ENCODE measurements around the gene NACC2. TPM values are rescaled to one million over a fixed set of nuclear protein-coding genes. Genes with fewer than 3 reads are reported as not detected.

NACC2 gene
- total and polyA plus RNA-seq, 9 of the 15 experiments (the other 6 are each of a cell fraction or from before 2014, with no cell fraction given) = 0.70 to 25.1 (median 5.6) TPM

DNA sequence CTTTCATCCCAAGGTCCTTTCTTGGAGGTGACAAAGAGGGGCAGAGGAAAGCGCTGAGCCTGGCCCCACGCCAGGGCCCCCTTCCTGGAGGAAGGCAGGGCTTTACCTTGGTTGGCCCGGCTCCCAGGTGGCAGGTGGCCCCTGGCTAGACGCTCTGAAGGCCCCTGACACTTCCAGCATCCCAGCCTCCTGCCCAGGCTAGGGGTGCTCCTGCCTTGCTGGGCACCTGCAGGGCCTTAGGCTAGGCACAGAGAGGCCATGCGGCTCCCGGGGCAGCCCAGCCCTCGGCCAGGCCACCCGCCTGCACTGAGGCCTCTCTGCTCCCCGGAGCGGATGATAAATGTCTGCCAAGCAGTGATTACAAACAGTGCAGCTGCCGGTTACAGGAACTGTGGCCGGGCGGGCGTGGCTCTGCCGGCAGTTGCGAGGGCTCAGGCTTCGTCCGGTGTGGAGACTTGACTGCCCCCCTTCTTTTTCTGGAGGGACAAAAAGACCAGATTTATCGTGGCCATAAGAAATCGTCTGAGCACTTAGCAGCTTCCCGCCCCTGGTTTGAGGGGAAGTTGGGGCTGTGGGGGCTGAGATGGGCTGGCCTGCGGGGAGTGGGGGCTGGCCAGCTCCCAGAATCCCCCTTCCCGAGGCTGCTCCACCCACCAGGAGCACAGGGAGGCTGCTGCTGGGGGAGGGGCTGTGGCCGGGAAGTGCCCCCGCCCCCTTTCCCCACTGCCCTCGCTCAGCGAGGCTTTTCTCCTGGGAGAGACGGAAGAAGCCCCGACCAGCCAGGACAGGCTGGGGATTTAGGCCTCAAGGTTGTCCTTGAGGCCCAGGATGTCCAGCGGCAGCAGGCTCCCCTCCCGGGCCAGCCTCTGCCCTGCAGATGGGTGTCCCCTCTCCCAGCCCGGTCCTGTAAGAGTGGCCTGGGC, 102.3 kb downstream of the NACC2 start (continued):
- TF ChIP-seq, protein P1, sequence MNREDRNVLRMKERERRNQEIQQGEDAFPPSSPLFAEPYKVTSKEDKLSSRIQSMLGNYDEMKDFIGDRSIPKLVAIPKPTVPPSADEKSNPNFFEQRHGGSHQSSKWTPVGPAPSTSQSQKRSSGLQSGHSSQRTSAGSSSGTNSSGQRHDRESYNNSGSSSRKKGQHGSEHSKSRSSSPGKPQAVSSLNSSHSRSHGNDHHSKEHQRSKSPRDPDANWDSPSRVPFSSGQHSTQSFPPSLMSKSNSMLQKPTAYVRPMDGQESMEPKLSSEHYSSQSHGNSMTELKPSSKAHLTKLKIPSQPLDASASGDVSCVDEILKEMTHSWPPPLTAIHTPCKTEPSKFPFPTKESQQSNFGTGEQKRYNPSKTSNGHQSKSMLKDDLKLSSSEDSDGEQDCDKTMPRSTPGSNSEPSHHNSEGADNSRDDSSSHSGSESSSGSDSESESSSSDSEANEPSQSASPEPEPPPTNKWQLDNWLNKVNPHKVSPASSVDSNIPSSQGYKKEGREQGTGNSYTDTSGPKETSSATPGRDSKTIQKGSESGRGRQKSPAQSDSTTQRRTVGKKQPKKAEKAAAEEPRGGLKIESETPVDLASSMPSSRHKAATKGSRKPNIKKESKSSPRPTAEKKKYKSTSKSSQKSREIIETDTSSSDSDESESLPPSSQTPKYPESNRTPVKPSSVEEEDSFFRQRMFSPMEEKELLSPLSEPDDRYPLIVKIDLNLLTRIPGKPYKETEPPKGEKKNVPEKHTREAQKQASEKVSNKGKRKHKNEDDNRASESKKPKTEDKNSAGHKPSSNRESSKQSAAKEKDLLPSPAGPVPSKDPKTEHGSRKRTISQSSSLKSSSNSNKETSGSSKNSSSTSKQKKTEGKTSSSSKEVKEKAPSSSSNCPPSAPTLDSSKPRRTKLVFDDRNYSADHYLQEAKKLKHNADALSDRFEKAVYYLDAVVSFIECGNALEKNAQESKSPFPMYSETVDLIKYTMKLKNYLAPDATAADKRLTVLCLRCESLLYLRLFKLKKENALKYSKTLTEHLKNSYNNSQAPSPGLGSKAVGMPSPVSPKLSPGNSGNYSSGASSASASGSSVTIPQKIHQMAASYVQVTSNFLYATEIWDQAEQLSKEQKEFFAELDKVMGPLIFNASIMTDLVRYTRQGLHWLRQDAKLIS (CRISPR knock-in tag; IDR thresholded peaks at IDR 0.05) = no peak; the same call in 1 of the 2 replicates
- 0 out of 2 replicates have a peak, but pooled peaks have one; percentile 26 for TF ChIP-seq JUND (IDR thresholded peaks at IDR 0.05; ENCODE audit: borderline replicate concordance, low read depth, low read length)
- peak; percentile 41; the same call in 1 of the 3 replicates for TF ChIP-seq JUND (tag; IDR thresholded peaks at IDR 0.05; ENCODE audit: borderline replicate concordance, low read depth, low read length)
- no peak for TF ChIP-seq ILK (tag; IDR thresholded peaks at IDR 0.05; ENCODE audit: borderline replicate concordance, low read depth)
- no peak for TF ChIP-seq SRF (CRISPR knock-in tag; IDR thresholded peaks at IDR 0.05)
- no peak for TF ChIP-seq NCOA4 (IDR thresholded peaks at IDR 0.05; ENCODE audit: partially characterized antibody)
- TF ChIP-seq DMBX1 (CRISPR knock-in tag; IDR thresholded peaks at IDR 0.05; ENCODE audit: borderline replicate concordance) = peak; percentile 53; the same call in 1 of the 2 replicates
- TF ChIP-seq STAT6 (CRISPR knock-in tag; IDR thresholded peaks at IDR 0.05) = no peak
- TF ChIP-seq, protein P2, sequence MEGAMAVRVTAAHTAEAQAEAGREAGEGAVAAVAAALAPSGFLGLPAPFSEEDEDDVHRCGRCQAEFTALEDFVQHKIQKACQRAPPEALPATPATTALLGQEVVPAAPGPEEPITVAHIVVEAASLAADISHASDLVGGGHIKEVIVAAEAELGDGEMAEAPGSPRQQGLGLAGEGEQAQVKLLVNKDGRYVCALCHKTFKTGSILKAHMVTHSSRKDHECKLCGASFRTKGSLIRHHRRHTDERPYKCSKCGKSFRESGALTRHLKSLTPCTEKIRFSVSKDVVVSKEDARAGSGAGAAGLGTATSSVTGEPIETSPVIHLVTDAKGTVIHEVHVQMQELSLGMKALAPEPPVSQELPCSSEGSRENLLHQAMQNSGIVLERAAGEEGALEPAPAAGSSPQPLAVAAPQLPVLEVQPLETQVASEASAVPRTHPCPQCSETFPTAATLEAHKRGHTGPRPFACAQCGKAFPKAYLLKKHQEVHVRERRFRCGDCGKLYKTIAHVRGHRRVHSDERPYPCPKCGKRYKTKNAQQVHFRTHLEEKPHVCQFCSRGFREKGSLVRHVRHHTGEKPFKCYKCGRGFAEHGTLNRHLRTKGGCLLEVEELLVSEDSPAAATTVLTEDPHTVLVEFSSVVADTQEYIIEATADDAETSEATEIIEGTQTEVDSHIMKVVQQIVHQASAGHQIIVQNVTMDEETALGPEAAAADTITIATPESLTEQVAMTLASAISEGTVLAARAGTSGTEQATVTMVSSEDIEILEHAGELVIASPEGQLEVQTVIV (CRISPR knock-in tag; IDR thresholded peaks at IDR 0.05; ENCODE audit: borderline replicate concordance) = no peak
- no peak for TF ChIP-seq SREBF2 (CRISPR knock-in tag; IDR thresholded peaks at IDR 0.05)
- TF ChIP-seq HEY1 (CRISPR knock-in tag; IDR thresholded peaks at IDR 0.05; ENCODE audit: borderline replicate concordance) = no peak
- TF ChIP-seq, protein P3, sequence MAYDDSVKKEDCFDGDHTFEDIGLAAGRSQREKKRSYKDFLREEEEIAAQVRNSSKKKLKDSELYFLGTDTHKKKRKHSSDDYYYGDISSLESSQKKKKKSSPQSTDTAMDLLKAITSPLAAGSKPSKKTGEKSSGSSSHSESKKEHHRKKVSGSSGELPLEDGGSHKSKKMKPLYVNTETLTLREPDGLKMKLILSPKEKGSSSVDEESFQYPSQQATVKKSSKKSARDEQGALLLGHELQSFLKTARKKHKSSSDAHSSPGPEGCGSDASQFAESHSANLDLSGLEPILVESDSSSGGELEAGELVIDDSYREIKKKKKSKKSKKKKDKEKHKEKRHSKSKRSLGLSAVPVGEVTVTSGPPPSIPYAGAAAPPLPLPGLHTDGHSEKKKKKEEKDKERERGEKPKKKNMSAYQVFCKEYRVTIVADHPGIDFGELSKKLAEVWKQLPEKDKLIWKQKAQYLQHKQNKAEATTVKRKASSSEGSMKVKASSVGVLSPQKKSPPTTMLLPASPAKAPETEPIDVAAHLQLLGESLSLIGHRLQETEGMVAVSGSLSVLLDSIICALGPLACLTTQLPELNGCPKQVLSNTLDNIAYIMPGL (CRISPR knock-in tag; IDR thresholded peaks at IDR 0.05) = no peak
- TF ChIP-seq MCM5 (IDR thresholded peaks at IDR 0.05; ENCODE audit: low read depth) = no peak
- no peak for TF ChIP-seq ZC3H11A (IDR thresholded peaks at IDR 0.05; ENCODE audit: low read depth, low read length)
- TF ChIP-seq HNRNPK (IDR thresholded peaks at IDR 0.05; ENCODE audit: low read depth, low read length, poor library complexity, severe bottlenecking) = no peak

Measured in K562 (cell line).